HG03025 (cell line): ENCODE data around the gene TJP1.
"Not testable (repeated sequence)": the region's sequence is repeated elsewhere in the genome, so short reads cannot be mapped to it uniquely, and the experiment has no call there.

Source experiments
- ATAC-seq: cut with Tn5 transposase; IDR thresholded peaks from one replicate; pipeline ENCODE4 v1.9.1; 2021; ENCODE audit warnings: mild to moderate bottlenecking, moderate library complexity; ENCODE audit not compliant: unreplicated experiment, low FRiP score

The TJP1 gene

GRCh38 chr15:29765234-29765841 lies 56.9 kb downstream of the TJP1 start:
- ATAC-seq: no peak

- no peak for ATAC-seq
These were observed 62.7 kb downstream of the TJP1 start for GRCh38 chr15:29759596-29759995.

GRCh38 chr15:29756358-29757267 lies 65.7 kb downstream of the TJP1 start:
- ATAC-seq: no peak

GRCh38 chr15:29754009-29754408 lies 68.3 kb downstream of the TJP1 start:
- ATAC-seq: not testable (repeated sequence)

GRCh38 chr15:29753506-29753905 lies 68.8 kb downstream of the TJP1 start:
- ATAC-seq: no peak

- ATAC-seq: no peak
These were observed 71.5 kb downstream of the TJP1 start for GRCh38 chr15:29750754-29751153.

- ATAC-seq: no peak
These were observed 72.7 kb downstream of the TJP1 start for GRCh38 chr15:29749365-29750086.

- no peak for ATAC-seq
These were observed 74.3 kb downstream of the TJP1 start for GRCh38 chr15:29747837-29748417.

GRCh38 chr15:29743475-29743874 lies 78.8 kb downstream of the TJP1 start:
- ATAC-seq: no peak

GRCh38 chr15:29740692-29741311 lies 81.5 kb downstream of the TJP1 start:
- no peak for ATAC-seq

GRCh38 chr15:29736744-29737020 lies 85.6 kb downstream of the TJP1 start:
- ATAC-seq: no peak

GRCh38 chr15:29736012-29736743 lies 86.1 kb downstream of the TJP1 start:
- ATAC-seq: no peak

GRCh38 chr15:29734917-29735572 lies 87.2 kb downstream of the TJP1 start:
- ATAC-seq: no peak

- ATAC-seq: no peak
These were observed 90.4 kb downstream of the TJP1 start for GRCh38 chr15:29731865-29732264.

GRCh38 chr15:29730471-29730870 lies 91.8 kb downstream of the TJP1 start:
- ATAC-seq: not testable (repeated sequence)

GRCh38 chr15:29728418-29728817 lies 93.8 kb downstream of the TJP1 start:
- no peak for ATAC-seq

GRCh38 chr15:29727871-29728270 lies 94.4 kb downstream of the TJP1 start:
- ATAC-seq: no peak

GRCh38 chr15:29726553-29726952 lies 95.7 kb downstream of the TJP1 start:
- no peak for ATAC-seq

- ATAC-seq: no peak
These were observed 98.2 kb downstream of the TJP1 start for GRCh38 chr15:29724026-29724425.

GRCh38 chr15:29713784-29714183 lies 108.5 kb downstream of the TJP1 start:
- ATAC-seq: no peak
